Activated CD4-positive, alpha-beta T cell treated with anti-CD3 and anti-CD28 coated beads for 48 hours (primary cell): ENCODE results near the gene MSI2.

Experiments
- DNase-seq: peaks from one replicate; pipeline ENCODE4 v3.0.0-alpha.2; 2020

The MSI2 gene

DNA sequence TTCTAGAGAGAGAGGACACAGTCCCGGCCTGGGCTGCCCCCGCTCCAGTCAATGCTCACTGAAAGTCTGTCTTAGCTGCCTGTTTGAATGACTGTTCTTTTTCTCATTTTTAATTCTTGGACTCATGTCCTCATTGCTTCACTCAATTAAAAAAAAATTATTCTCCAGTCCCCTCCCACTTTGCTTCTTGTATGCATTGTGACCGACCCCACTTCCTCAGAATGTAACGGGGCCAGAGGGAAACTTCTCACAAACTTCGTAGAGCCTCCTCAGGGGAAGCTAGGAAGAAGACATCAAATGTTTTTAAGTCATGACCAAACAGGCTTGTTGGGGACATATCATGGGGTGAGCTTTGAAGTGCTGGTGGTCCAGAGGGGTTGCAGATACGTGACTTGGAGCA lies 375.5 kb downstream of the MSI2 start:
- no peak for DNase-seq

DNA sequence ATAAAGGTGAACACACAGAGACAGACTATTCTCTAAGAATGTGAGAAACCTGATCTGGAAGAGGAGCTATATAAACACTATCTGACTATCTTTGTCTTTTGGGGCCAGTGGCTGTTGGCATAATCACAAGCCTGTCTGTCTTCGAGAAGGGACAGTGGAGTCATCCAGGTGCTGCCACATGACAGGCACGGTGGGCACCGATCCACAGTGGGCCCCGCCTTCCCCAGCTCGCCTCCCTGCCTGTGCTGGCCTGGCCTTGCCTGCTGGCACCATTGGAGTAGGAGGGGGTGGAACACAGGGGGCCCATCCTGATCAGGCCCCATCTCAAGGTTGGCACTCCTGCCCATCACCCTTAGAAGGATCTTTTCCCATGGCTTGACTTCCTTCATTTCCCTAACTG lies 376.0 kb downstream of the MSI2 start:
- no peak for DNase-seq

DNA sequence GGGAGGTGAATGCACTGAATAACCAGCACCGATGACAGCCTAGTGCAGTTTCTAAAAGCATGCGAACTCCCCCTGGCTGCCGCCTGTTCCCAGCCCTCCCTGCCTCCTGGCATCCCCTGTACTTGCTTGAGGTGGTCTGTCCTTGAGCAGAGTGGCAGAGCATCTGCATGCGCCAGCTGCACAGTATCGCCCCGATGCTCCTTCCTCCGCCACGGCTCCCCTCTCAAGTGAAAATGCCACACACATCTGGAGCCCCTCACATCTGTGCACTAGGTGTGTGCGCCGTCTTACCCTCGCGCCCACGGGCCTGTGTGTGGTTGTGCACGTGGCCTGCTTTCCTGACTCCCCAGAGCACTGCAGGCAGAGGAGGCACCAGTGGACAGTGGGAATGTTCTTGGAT lies 376.9 kb downstream of the MSI2 start:
- no peak for DNase-seq

DNA sequence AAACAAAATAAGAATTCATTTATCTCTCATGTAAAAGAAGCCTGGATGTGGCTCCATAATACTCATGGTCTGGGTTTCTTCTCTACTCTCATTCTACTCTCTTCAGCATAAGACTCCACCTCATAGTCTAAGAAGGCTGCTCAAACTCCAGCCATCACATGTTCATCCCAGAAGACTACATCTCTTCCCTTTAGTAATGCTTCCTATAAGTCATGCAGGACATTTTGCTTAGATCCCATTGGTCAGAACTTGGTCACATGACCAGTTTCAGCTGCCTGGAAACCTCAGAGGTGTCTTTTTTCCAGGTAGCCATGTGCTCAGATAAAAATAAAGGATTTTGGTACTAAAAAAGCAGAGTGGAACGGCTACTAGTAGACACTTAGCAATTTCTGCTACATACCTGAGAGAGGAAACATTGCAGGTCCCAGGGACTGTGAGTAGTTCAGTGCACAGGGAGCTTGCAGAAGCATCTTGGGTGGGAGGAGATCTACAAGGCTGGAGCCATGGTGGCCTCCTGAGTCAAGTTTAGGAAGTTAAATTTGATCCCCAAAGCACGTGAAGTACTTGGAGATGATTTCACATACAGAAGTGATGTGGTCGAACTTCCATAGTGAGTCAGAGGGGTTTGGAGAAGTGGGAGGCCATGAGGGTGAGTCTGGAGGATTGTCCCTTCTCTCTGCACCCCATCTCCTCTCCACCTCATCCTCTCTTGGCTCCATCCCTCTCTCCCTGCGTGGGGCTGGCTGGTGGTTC lies 378.6 kb downstream of the MSI2 start:
- no peak for DNase-seq

DNA sequence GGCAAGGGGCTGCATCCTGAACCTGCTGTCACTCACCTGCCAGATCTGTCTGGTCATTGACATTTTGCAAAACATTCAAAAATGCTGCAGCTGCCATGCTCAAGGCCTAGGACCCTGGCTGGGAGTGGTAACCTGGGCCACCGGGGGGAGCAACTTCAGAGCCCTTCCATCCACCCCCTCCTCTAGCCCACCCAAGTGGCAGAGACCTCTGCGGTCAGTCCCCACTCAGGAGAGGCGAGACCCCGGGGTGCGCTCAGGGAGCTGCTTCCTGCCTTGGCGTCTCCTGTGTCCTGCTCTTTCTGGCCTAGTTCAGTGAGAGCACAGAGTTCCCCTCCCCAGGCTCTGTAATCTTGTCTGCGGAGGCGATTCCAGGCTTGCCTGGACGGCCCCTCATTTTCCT lies 380.0 kb downstream of the MSI2 start:
- no peak for DNase-seq

DNA sequence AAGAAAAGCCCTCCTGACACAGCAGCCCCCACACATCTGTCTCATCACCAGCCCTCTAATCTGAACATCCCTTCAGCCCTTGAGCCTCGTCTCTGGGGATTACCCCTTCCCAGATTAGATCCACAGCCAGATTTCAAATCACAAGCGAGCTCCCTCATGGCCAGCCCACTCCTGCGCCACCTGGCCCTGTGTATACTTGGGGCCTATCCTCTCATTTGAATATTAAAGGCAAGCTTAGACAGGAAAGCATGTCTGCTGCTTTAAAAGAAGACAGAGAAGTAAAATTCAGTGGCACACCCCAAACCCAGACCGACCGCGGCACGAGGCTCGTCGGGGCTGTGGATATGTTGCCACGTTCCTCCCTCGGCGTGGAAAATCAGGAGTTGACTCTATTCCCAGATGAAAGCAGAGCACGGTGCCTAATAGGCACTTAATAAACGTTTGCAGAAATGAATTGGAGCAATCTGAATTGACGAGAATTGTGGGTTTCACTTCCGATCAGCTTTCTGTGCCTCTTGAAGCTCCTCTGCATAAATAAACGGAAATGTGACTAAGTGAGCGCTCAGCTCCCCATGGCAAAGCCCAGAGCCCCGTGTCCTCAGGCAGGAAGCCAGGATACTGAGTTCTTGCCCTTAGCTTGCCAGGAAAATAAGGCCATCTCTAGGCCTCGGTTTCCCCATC lies 380.8 kb downstream of the MSI2 start:
- no peak for DNase-seq

DNA sequence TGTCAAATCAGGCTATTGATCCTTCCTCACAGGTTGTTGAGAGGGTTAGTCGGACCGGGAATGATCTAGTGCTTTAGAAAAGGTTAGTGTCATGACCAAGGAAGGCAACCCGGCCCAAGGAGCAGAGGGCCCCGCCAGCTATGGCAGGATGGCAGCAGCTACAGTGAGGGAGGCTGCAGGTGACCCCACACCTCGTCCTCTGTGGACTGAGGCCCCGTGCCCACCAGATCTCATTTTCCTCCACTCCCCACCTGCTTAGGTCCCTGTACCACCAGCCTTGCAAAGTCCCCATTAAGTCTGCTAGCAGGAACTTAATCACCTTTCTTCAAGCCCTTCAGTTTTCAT lies 381.3 kb downstream of the MSI2 start:
- no peak for DNase-seq

DNA sequence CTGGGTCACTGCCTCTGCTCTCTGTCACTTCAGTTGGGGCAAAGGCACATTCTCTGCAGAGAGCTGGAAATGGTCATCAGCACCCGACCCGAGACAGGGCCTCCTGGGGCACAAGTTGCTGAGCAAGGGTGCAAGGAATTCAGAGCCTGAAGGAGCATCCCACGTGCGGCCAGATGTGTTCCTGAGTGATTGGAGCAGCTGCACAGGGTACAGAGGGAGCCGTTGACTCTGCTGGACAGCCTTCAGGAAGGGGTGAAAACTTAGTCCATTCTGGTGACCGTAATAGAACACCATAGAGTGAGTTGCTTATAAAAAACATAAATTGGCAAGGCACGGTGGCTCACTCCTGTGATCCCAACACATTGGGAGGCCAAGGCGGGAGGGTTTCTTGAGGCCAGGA lies 382.0 kb downstream of the MSI2 start:
- DNase-seq = no peak

DNA sequence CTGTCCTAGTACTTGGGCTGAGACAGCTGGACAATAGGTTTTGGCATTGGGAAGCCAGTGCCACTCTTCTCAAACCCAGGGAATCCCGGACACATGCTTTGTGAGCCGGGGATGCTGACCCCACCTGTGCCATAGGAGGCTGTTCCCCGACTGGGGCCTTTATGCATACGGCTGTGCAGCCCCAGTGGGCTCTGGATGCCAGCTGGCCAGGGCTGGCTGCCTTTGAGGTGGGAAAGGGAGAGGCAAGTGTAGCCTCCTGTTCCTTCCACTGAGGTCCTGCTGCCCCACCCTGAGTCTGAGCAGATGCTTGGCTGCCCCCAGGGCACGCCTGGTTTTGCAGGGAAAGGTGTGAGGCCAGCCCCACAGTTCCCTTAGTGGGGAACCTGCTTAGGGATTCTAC lies 383.1 kb downstream of the MSI2 start:
- no peak for DNase-seq

DNA sequence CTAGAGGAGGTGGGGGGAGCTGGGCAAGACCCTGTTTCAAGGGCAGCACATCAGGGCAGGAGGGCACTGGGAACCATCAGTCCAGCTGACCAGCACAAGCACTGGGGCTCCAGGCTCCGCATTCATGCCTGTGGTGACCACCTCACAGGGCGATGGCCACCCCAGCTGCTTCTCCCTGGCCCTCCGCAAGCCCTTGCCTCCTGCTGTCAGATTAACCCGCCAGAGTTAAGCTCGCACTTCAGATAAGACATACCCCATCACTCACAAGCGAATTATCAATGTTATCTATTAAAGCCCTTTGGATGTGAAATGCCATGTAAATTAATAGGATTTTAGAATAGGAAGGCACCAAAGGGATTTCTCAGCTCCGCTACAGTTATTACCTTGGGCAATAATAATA lies 383.8 kb downstream of the MSI2 start:
- no peak for DNase-seq

DNA sequence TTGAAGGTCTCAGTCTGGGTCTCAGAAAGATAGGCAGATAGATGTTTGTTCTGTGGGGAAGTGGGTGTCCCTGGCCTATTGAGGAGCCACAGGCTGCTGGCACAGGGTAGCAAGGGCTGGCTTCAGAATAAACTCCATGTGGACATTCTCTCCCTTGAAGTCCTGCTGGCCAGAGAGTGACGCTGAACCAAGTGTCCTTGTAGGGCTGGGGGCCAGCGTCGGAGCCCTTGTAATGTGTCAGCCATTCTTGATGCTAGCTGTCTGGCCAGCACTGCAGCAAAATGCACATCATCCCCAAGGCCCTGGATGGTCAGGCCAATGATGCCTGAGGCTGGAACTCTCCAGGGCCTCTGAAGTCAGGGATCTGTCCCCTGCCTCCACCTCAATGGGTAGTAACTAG lies 385.4 kb downstream of the MSI2 start:
- DNase-seq = no peak

DNA sequence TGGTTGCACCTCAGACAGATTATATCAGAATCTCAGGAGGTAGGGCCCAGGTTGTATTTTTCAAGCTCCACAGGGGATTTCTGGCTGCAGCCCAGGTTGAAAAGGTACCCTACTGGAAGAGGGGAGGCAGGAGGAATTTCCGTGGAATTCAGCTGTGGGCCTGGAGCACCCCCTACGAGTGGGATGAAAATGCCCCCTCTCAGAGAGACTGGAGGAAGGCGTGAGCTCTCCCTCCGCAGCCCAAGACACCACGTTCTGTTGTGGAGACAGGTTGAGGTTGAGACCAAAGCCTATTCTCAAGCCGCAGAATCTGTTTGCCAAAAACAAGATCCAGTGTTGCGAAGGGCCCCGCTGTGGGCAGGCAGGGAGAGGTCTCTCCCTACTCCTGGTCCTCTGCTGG lies 386.7 kb downstream of the MSI2 start:
- no peak for DNase-seq

DNA sequence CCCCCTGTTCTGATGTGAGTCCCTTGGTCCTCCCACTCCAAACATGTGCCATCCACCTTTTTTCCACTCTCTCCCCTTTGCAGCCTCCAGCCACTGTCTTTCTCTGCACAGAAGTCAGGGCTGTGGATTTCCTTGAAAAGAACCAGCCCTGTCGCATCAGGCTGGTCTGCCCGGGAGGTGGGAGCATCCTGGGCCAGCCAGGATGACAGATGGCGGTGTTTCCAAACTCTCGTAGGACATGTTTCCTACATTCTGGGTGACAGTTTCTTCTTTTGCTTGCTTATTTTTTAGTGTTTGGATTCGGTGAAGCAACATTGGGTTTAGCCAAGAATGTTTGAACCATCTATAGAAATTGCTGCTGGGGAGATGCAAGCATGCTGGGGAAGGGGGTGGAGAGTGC lies 388.0 kb downstream of the MSI2 start:
- DNase-seq = no peak

DNA sequence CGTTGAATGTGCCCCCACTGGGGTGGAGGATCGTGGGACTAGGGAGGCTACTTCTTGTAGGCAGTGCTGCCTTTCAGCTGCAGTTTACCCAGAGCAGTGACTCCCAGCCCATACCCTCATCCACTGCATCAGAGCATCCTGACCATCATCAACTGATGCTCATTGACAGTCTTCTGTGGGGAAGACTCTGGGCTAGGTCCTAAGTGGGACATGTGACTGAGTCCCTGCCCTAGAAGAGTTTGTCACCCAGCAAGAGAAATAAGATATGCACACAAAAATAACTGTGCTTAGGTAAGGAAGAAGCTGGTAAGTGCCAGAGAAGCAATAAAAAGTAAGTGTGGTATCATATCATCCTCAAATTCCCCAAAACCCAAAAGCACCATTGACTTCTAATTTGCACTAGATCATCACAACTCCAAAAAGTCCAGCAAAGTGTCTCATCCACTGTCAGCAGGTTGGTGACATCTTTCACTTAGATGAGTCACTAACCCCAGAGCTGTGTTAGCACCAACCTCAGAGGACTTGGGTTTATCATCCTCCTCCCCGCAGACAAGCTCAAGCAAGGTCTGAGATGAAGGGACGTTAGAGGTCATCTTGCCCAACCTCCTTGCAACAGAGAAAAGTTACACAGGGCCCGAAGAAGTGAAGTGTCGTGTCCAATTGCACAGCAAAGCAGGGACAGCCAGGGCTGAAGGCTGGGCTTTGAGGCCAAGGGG lies 389.8 kb downstream of the MSI2 start:
- DNase-seq = peak; percentile 21

DNA sequence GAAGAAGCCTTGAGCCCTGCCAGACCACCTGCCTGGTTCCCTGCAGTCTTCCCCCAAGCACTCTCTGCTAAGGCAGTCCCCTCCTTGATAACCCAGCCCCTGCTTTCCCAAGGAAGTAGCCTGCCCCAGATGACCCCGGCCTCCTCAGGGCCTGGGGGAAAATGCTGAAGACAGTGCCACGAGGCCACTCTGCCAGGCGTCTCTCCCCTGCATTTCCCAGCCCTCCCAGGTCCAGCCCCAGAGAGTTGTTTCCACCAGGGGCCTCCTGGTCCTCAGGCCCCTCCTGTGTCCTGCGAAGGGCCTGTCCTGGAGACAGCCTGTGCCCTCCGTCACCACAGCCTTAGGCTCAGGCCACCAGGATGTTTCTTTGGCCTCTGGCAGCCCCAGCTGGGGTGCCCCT lies 392.4 kb downstream of the MSI2 start:
- no peak for DNase-seq

DNA sequence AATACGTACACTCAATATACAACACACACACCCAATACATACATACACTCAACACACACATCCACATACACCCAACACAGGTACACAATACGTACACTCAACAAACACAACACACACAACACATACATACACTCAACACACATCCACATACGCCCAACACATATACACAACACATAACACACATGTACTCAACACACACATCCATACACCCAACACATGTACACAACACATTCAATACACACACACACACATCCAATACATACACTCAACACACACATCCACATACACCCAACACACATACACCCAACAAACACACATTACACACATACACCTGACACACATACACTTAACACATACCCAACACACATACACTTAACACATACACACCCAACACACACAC lies 392.9 kb downstream of the MSI2 start:
- DNase-seq = no peak

DNA sequence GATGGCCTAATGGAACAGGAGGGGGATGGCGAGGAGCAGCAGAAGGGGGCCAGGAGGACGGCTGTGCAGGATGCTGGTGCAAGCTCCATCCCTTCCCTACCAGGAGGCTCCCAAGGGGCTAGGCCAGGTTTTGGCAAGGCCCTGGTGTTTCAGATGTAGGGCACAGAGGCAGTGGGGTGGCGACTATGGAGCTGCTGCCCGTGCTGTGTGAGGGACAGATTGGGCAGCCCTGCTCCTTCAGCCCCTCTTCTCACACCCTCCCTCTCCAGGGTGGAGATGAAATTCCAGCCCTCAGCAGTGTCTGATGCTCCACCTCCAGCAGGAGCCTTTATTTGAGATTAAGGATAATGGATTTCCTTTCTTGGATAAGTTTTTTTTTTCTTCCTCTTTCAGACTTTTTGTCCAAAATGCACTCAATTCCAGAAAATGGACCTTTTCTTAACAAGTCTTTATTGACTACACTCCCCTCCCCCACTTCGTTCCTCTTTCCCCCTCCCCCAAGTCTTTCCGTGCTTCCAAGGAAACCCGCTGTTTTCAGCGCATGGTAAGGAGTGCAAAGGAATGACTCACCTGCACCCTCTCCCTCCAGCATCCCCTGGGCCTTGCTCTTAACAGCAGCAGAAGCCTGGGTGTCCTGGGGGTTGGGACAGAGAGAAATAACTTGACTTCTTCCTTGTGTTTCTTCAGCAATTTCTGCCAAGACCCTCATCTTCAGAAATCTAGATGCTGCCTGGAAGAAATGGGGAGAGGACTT lies 393.6 kb downstream of the MSI2 start:
- no peak for DNase-seq

DNA sequence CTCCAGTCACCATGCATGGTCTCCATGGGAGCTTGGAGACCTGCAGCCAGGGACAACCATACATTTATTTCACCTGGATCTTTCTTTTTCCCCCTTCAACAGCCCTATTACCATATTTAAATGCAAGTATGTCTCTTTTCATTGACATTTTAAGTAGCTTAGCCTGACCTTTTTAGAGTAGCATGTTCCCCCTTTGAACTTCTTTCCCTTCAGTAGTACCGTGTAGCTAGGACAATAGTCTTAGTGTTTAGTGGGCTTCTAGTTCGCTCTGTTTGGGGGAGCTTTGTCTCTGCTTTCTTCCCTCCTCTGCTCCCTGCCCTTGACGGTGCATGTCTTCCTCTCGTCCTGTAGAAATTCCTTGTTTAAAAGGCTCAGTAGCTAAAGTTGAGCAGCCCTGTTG lies 394.2 kb downstream of the MSI2 start:
- no peak for DNase-seq

DNA sequence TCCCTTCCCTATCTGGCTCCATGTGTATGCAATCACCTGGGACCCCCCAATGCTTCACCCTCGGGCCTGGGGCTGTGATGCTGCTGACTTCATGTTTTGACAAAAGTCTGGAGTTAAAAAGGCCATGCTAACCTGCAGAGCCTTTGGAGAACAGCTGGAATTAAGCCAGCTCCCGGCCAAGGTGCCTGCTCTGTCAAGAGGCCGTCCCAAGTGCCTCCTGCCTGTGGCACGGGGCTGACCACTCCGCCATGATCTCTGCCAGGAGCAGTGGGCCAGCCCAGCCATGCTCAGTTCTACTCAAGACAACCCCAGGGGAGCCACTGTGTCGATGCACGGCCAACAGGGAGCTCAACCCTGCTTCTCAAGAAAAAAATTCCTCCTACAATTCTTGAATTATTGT lies 395.1 kb downstream of the MSI2 start:
- no peak for DNase-seq

DNA sequence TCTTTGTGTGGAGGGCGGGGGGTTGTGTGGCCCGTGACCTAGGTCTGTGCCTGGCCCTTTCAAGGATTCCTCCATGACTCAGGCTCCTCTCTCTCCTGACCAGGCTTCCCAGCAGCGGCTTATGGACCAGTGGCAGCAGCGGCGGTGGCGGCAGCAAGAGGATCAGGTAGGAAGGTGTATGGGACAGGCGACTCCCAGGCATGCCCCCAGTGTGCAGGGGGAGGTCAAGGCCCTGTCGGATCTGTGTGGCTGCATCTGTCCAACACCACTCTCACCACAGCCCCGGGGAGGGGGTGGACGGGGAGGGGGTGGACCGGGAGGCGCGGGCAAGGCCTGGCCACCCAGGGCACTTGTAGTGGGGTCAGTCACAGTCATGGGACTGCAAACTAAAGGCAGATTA lies 395.7 kb downstream of the MSI2 start:
- no peak for DNase-seq

DNA sequence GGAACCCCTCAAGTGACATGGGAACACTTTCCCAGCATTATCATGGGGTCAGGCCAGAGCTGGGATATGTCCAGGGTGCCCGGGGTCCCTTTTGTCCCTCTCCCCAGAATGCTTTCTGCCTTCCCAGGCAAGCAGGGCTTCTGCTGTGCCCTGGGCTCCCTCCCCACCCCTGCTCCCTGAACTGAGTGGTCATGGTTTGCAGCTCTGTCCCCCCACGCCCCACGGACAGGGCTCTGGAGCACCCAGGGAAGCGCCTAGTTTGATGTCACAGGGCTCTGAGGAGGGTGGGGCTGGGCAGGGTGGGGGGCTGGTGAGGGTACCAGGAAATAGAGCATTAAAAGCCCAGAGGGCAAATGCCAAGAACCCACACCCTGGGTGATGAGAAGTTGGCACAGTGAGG lies 396.5 kb downstream of the MSI2 start:
- no peak for DNase-seq

DNA sequence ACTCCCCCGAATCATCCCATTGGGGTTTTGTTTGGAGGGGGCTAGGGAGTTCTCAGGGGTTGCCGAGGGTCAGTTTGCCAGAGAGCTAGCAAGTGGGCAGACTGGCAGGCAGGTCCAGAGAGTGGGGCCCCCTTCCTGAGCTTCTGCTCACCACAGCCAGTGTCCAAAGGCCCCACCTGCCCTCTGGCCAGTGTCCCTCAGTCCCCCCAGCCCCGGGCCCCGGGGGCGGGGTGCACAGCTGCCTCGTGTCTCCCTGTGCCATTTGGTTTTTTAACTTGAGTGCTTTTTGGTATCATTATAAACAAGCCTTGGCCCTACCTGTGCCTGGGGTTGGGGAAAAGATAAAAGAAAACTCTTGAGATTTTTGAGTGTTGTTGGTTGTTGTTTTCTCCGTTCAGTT lies 397.0 kb downstream of the MSI2 start:
- DNase-seq = no peak

DNA sequence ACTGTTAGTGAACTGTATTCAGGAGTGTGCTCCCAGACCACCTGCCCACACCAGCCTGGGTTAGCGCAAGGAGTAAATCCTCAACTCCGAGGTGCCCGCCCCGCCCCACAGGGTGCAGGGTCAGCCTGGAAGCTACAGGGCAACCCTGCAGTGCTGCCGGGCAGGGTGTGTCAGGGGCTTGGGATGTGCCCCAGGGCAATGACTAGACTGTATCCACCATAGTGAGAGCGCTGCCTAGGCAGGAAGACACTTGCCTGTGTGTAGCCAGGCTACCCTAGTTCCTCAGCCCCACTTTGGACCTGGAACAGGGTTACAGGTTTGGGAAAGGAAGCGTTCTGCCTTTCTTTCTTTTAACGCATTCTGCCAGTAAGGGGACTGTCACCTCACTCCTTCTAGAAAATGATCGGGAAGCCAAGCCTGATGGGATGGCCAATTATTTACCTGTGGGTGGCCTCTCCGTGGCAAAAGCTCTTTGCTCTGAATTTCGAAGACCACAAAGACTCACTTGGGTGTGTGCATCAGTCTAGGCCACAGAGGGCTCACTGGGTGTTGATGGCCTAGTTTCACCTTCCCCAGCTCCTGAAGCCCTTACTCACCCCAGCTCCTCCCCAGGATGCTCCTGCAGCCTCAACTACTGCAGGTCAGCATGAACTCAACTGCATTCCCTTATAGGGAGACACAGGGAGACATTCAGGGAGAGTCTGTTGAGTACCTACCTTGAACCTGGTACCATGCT lies 397.9 kb downstream of the MSI2 start:
- DNase-seq = no peak
